RWPE1 (cell line): ENCODE measurements around the gene ITGB2.
A peak's percentile ranks its signal among the peaks of the same experiment; 100 is the strongest.

Source experiments
- CTCF ChIA-PET: fragments of 350-600 bp; sonication (Branson Sonifier 250); formaldehyde crosslinking; extraction: SDS; loops from one replicate; lab custom pipeline; 2021; lab: Yijun Ruan, JAX
- POLR2A ChIA-PET: fragments of 400-600 bp; formaldehyde crosslinking; extraction: SDS; loops from one replicate; lab custom pipeline; 2020; ENCODE audit warnings: antibody characterized with exemption; ENCODE audit not compliant: low non-redundant PET; lab: Yijun Ruan, JAX
- DNase-seq: peaks from one replicate; pipeline ENCODE4 v3.0.0; 2012; ENCODE audit warnings: low spot score
- H3K27ac ChIP-seq: fragments of 450-650 bp; 2 replicates; pipeline ENCODE4 v1.5.1; 2017
- CTCF ChIP-seq: fragments of 450-650 bp; conservative IDR thresholded peaks from 2 replicates; pipeline ENCODE4 v1.5.1; 2017; ENCODE audit warnings: low read depth, mild to moderate bottlenecking

ITGB2 gene

GRCh38 chr21:44874497-44875315, 46.0 kb downstream of the ITGB2 start:
- ChIA-PET CTCF (interaction anchor here (0.6 to 1.2 kb wide), 7 partner anchors 18 to 129 kb away, joined by 3 to 6 read pairs (median 3); partner anchors contain the start of gene UBE2G2), POLR2A (interaction anchor here (0.6 to 1.5 kb wide), 2 partner anchors 36 to 53 kb away, joined by 4 to 9 read pairs; no protein-coding TSS in a partner anchor)
- no peak for TF ChIP-seq CTCF
- DNase-seq = no peak
- H3K27ac ChIP-seq = peak overlapping the region; percentile 97

GRCh38 chr21:44874240-44874496, 46.5 kb downstream of the ITGB2 start:
- POLR2A ChIA-PET = interaction anchor here (0.6 to 1.5 kb wide), 2 partner anchors 37 to 54 kb away, joined by 4 to 9 read pairs; no protein-coding TSS in a partner anchor
- no peak for TF ChIP-seq CTCF
- no peak for DNase-seq
- H3K27ac ChIP-seq = peak overlapping the region; percentile 97
- CTCF ChIA-PET = interaction anchor here (0.6 to 1.2 kb wide), 3 partner anchors 58 to 130 kb away, joined by 3 to 6 read pairs (median 3); no protein-coding TSS in a partner anchor

GRCh38 chr21:44873356-44874239, 47.1 kb downstream of the ITGB2 start, which contains the start of gene PTTG1IP:
TSS of gene PTTG1IP (minus strand) at chr21:44873690. CDS start at chr21:44873616, 74 bp downstream.
- H3K27ac ChIP-seq = peak within 1 kb of the TSS; percentile 97

GRCh38 chr21:44872649-44873355, 47.9 kb downstream of the ITGB2 start:
- POLR2A ChIA-PET = interaction anchor here (1.5 kb wide), 1 partner anchor 38 kb away, joined by 4 read pairs; no protein-coding TSS in a partner anchor
- CTCF ChIA-PET = interaction anchor here (0.8 to 1.7 kb wide), 4 partner anchors 10 to 72 kb away, joined by 3 to 7 read pairs (median 4); no protein-coding TSS in a partner anchor
- DNase-seq = no peak
- no peak for TF ChIP-seq CTCF
- H3K27ac ChIP-seq = peak overlapping the region; percentile 97

More at GRCh38 chr21:44873356-44874239, 47.1 kb downstream of the ITGB2 start, which contains the start of gene PTTG1IP:
- peak; percentile 100 for DNase-seq
- CTCF ChIA-PET = interaction anchor here (0.6 to 1.7 kb wide), 7 partner anchors 9 to 130 kb away, joined by 3 to 7 read pairs (median 4); no protein-coding TSS in a partner anchor
- POLR2A ChIA-PET = interaction anchor here (0.6 to 1.5 kb wide), 2 partner anchors 37 to 55 kb away, joined by 4 to 9 read pairs; no protein-coding TSS in a partner anchor
- TF ChIP-seq CTCF = no peak

GRCh38 chr21:44872323-44872648, 48.4 kb downstream of the ITGB2 start:
- DNase-seq = no peak
- no peak for TF ChIP-seq CTCF
- CTCF ChIA-PET = interaction anchor here (1.4 to 1.7 kb wide), 3 partner anchors 56 to 71 kb away, joined by 4 to 7 read pairs (median 4); no protein-coding TSS in a partner anchor
- peak overlapping the region; percentile 97 for H3K27ac ChIP-seq
- POLR2A ChIA-PET = no interaction called here
